GM23248 (cell line): ENCODE measurements around the gene TNIK. TPM values are rescaled to one million over a fixed set of nuclear protein-coding genes. Genes with fewer than 3 reads are reported as not detected.

Experiments
- DNase-seq: peaks from one replicate; pipeline ENCODE4 v3.0.0-alpha.2; 2015
- H2AFZ ChIP-seq: fragments of 200-600 bp; sonication (generic); 2 replicates; pipeline ENCODE4 v1.6.1; 2016; ENCODE audit warnings: antibody characterized with exemption
- H3F3A ChIP-seq: fragments of 200-600 bp; sonication (generic); 2 replicates; pipeline ENCODE4 v1.6.1; 2016; ENCODE audit warnings: mild to moderate bottlenecking, antibody characterized with exemption, mixed run types; ENCODE audit not compliant: insufficient read depth
- H3K27ac ChIP-seq: fragments of 200-600 bp; sonication (generic); 2 replicates; pipeline ENCODE4 v1.5.1; 2016; ENCODE audit warnings: mild to moderate bottlenecking
- H3K27me3 ChIP-seq: fragments of 200-600 bp; sonication (generic); replicated peaks from 2 replicates; pipeline ENCODE4 v1.6.1; 2016; ENCODE audit warnings: mild to moderate bottlenecking; ENCODE audit not compliant: insufficient read depth
- H3K36me3 ChIP-seq: fragments of 200-600 bp; sonication (generic); 2 replicates; pipeline ENCODE4 v1.6.1; 2016; ENCODE audit warnings: low read depth, mild to moderate bottlenecking
- H3K4me1 ChIP-seq: fragments of 200-600 bp; sonication (generic); 2 replicates; pipeline ENCODE4 v1.6.1; 2016; ENCODE audit warnings: mild to moderate bottlenecking; ENCODE audit not compliant: insufficient read depth
- H3K4me2 ChIP-seq: fragments of 200-600 bp; sonication (generic); one replicate; pipeline ENCODE4 v1.6.1; 2016; ENCODE audit warnings: mild to moderate bottlenecking; ENCODE audit not compliant: unreplicated experiment
- H3K4me3 ChIP-seq: fragments of 200-600 bp; sonication (generic); 2 replicates; pipeline ENCODE4 v1.5.1; 2016; ENCODE audit warnings: mild to moderate bottlenecking
- H3K79me2 ChIP-seq: fragments of 200-600 bp; sonication (generic); 2 replicates; pipeline ENCODE4 v1.6.1; 2016; ENCODE audit warnings: mild to moderate bottlenecking; ENCODE audit not compliant: insufficient read depth
- H3K9ac ChIP-seq: fragments of 200-600 bp; sonication (generic); 2 replicates; pipeline ENCODE4 v1.6.1; 2016; ENCODE audit warnings: mild to moderate bottlenecking
- H3K9me2 ChIP-seq: fragments of 200-600 bp; sonication (generic); 2 replicates; pipeline ENCODE4 v1.6.1; 2016; ENCODE audit warnings: mixed run types, mild to moderate bottlenecking, moderate library complexity; ENCODE audit not compliant: insufficient read depth
- H3K9me3 ChIP-seq: fragments of 200-600 bp; sonication (generic); one replicate; pipeline ENCODE4 v1.6.1; 2017; ENCODE audit warnings: low read depth
- H4K20me1 ChIP-seq: fragments of 200-600 bp; sonication (generic); 2 replicates; pipeline ENCODE4 v1.6.0; 2016; ENCODE audit not compliant: insufficient read depth
- EZH2 ChIP-seq: fragments of 200-600 bp; sonication (generic); IDR thresholded peaks from 2 replicates; pipeline ENCODE4 v1.6.1; 2018; ENCODE audit warnings: antibody characterized with exemption, mild to moderate bottlenecking; ENCODE audit not compliant: insufficient read depth, poor library complexity, severe bottlenecking
- EZH2phosphoT487 ChIP-seq: fragments of 200-600 bp; sonication (generic); IDR thresholded peaks from 2 replicates; pipeline ENCODE4 v1.6.1; 2018; ENCODE audit warnings: antibody characterized with exemption, moderate library complexity, mild to moderate bottlenecking, low read depth; ENCODE audit not compliant: insufficient read depth
- WGBS, 2 experiments: methylation state at CpG; one replicate each; pipeline ENCODE4 v1.1.6; 2015 to 2017; ENCODE audit warnings: low lambda C conversion rate in 2 of 2, low coverage in 1 of 2; ENCODE audit errors: missing lambda C conversion rate in 2 of 2; 5-methylcytosine and 5-hydroxymethylcytosine counted together
- in situ Hi-C: fragments of 300-500 bp; cut with MboI; formaldehyde crosslinking; loops from 2 replicates; pipeline ENCODE4 v1.15.0; 2020
- polyA plus RNA-seq: library from polyadenylated mRNA; unstranded; fragments of >200 nt; fragmentation: Nextera tagmentation; extraction: Ambion mirVana; gene quantifications from 2 replicates; pipeline ENCODE4 v1.2.1, GENCODE V29; 2016
- total RNA-seq: library from RNA; depleted of rRNA; stranded (reverse); fragments of >200 nt; shearing (Covaris generic); gene quantifications from 2 replicates; pipeline ENCODE4 v1.2.3, GENCODE V29; 2014

Gene TNIK
- total and polyA plus RNA-seq, 2 experiments from 2014 or later, result 0.80 to 2.3 TPM

DNA sequence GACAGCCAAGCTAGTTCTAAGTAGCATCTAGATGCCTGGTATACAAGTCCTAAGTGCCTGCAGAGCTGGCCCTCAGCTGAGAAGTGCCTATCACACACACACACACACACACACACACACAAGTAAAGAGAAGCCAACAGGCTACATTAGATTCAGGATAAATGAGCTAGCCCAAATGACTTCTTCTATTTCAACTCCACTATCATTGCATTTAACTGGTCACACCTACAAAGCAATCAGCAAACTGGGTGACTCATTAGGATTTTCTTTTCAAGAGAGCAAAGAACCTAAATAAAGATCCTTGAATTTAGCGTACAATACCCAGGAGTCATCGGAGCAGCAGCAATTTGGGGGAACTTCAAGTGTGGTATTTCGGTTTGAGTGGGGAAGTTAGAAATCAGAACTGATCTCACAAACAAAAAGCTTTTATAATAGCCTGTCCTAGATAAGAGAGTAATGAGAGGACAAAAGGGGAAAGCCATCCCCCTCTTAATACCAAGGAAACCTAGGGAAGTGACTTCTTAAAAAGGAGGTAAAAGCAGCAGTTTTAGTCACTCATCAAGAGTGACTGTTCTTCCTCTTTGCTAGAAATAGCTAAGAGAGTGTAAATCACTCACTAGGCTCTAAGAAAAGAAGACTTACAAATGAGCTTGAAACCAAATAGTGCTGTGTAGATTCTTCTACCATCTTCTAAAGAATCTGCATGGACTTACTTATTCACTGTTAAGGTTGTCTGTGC is 112.7 kb downstream of the TNIK start:
- peak; percentile 21 for DNase-seq
- in situ Hi-C loops, result no loop called here

DNA sequence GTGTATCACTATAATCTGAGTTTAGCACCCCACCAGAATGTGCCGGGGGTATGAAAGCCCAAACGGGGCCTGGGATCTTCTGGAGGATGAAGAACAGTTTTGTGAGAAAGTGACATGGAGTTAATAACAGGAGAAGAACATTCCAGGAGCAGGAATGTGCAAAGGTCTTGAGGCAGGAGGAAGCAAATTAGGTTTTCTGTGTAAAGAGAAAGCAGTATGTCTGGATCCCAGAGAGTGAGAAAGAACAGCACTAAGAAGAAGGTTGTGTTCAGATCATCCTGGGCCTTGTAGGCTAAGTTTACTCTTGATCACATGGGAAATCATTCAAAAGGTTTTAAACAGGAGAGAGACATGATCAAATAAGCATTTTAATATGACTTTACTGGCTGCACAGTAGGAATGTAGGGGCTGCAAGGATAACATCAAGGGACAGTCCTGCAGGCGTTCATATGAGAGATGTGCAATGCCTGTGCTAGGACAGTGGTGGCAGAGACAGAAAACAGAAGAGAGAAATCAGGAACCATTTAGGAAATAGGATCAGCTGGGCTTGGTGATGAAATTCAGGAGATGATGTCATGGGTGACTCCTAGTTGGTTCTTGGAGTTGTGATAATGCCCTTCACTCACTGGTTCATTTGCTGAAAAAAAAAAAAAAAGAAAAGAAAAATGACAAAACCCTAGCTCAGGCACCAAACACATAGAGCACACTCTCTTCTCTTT is 113.5 kb downstream of the TNIK start:
- H3K27me3 ChIP-seq, result no peaks in the 10 kb centered on the region; the same call in 1 of the 2 replicates
- in situ Hi-C loops, result no loop called here
- H3K4me3 ChIP-seq, result no peak overlapping the region
- H3K79me2 ChIP-seq, result no peaks in the 10 kb centered on the region
- H2AFZ ChIP-seq, result no peak overlapping the region
- H3K27ac ChIP-seq, result no peak overlapping the region
- no peaks in the 10 kb centered on the region for H3K9me2 ChIP-seq
- peaks cover 25% of the 10 kb centered on the region for H3K4me1 ChIP-seq
- H3K4me2 ChIP-seq, result no peak overlapping the region
- TF ChIP-seq EZH2, result no peak
- TF ChIP-seq EZH2phosphoT487, result no peak
- no peaks in the 10 kb centered on the region for H3K9me3 ChIP-seq
- peak; percentile 46 for DNase-seq
- H3F3A ChIP-seq, result peaks cover 15% of the 10 kb centered on the region
- no peak overlapping the region for H3K9ac ChIP-seq
- WGBS, 2 experiments, result 91 to 96% methylated on average over 3 of the region's 3 CpGs
- no peaks in the 10 kb centered on the region for H4K20me1 ChIP-seq
- no peaks in the 10 kb centered on the region for H3K36me3 ChIP-seq

More for the DNA sequence above, 112.7 kb downstream of the TNIK start:
- no peaks in the 10 kb centered on the region for H3K9me3 ChIP-seq
- no peak overlapping the region for H2AFZ ChIP-seq
- no peaks in the 10 kb centered on the region for H4K20me1 ChIP-seq
- no peak overlapping the region for H3K9ac ChIP-seq
- no peaks in the 10 kb centered on the region for H3K36me3 ChIP-seq
- peaks cover 21% of the 10 kb centered on the region for H3F3A ChIP-seq
- no peaks in the 10 kb centered on the region for H3K79me2 ChIP-seq
- no peak overlapping the region for H3K4me2 ChIP-seq
- peaks cover under 1% of the 10 kb centered on the region; the same call in 1 of the 2 replicates for H3K27me3 ChIP-seq
- no peaks in the 10 kb centered on the region for H3K9me2 ChIP-seq
- TF ChIP-seq EZH2 (no peak), EZH2phosphoT487 (no peak)
- H3K4me1 ChIP-seq, result peaks cover 31% of the 10 kb centered on the region
- 68 to 80% methylated on average over 3 of the region's 3 CpGs for WGBS, 2 experiments
- no peak overlapping the region for H3K4me3 ChIP-seq
- H3K27ac ChIP-seq, result no peak overlapping the region

DNA sequence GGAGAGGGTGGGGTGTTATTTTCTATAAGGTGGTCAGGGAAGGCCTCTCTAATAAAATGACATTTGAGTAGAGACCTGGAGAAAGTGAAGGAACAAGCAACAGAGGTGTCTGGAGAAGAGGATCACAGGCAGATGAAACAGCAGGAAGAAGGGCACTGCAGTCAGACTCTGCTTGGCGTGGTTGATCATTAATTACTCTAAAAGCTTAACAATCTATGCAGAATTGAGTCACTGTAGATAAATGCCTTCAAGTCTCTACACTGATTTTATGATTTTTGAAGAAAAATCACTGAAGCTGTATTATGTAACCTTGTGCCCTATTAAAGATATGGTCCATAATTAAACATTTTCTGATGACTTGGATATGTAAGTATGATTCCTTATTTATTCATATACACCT is 114.2 kb downstream of the TNIK start:
- Histone ChIP-seq H3K79me2 (no peaks in the 10 kb centered on the region), H3K27ac (no peak overlapping the region), H3K9ac (no peak overlapping the region), H3K36me3 (no peaks in the 10 kb centered on the region), H2AFZ (no peak overlapping the region), H3K4me3 (no peak overlapping the region), H3K9me2 (no peaks in the 10 kb centered on the region), H3F3A (peaks cover 10% of the 10 kb centered on the region), H3K4me1 (peaks cover 19% of the 10 kb centered on the region), H3K9me3 (no peaks in the 10 kb centered on the region), H3K27me3 (no peaks in the 10 kb centered on the region; the same call in 1 of the 2 replicates), H3K4me2 (no peak overlapping the region), H4K20me1 (no peaks in the 10 kb centered on the region)
- no peak for TF ChIP-seq EZH2
- TF ChIP-seq EZH2phosphoT487, result no peak
- no peak for DNase-seq
- in situ Hi-C loops, result no loop called here
- 93 to 100% methylated on average over 1 of the region's 1 CpG for WGBS, 2 experiments

DNA sequence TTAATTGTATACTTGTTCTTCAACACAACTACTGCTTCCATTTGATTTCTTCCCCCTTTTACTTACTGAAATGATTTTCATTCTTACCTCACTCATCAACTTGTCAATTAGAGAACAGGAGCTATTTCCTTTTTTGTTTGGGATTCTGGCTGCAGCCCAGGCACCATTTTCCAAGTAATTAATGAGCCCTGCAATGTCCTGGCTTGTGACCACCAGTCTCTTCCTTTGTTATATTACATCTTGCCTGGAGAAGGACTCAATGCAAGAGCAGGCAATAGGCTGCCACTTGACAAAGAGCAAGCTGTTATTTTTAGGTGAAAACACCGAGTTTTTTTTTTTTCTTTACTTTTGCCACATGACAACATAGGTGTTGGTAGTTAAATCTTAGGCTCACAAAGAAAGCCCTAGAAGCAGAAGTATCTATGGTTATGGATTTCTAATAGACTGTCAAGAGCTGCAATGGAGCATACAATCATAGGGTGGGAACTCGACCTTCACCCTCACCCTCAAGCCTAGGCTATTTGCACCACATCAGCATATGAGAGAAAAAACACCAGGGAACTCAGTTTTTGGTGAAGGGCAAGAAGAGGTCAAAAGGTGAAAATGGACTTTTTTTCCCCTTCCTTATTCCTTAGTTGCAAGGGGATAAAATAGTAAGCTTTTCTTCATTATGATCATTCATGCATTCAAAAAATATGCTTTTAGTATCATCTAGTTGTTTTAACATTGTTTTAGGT is 114.9 kb downstream of the TNIK start:
- DNase-seq, result no peak
- Histone ChIP-seq H3K9me2 (no peaks in the 10 kb centered on the region), H3K79me2 (no peaks in the 10 kb centered on the region), H3K4me2 (no peak overlapping the region), H3K27ac (no peak overlapping the region), H3K4me1 (peaks cover 19% of the 10 kb centered on the region), H3K9ac (no peak overlapping the region), H3F3A (peaks cover 6% of the 10 kb centered on the region; the same call in 1 of the 2 replicates), H4K20me1 (no peaks in the 10 kb centered on the region), H3K4me3 (no peak overlapping the region), H3K36me3 (no peaks in the 10 kb centered on the region), H3K27me3 (no peaks in the 10 kb centered on the region; the same call in 1 of the 2 replicates), H3K9me3 (no peaks in the 10 kb centered on the region), H2AFZ (no peak overlapping the region)
- in situ Hi-C loops, result no loop called here
- 58 to 61% methylated on average over 2 of the region's 2 CpGs for WGBS, 2 experiments
- TF ChIP-seq EZH2 (no peak), EZH2phosphoT487 (no peak)
